ENCODE measurements around the gene SCAMP2. TPM values are rescaled to one million over a fixed set of nuclear protein-coding genes. Genes with fewer than 3 reads are reported as not detected.

SCAMP2 gene
- total RNA-seq, 4 donors from 2014 or later = 55.5 to 99.4 (median 63.7) TPM

GRCh38 chr15:74869372-74869725 lies 3.8 kb downstream of the SCAMP2 start:
- DNase-seq (ENCODE audit: low spot score) (no peak), ATAC-seq (ENCODE audit: low FRiP score) (no peak)
- TF ChIP-seq CTCF (IDR thresholded peaks at IDR 0.05) = no peak

- TF ChIP-seq CTCF (IDR thresholded peaks at IDR 0.05) = no peak
- ATAC-seq (ENCODE audit: low FRiP score) = no peak
These were observed 5.1 kb downstream of the SCAMP2 start for GRCh38 chr15:74868059-74868458.

GRCh38 chr15:74867466-74868038 lies 5.6 kb downstream of the SCAMP2 start:
- ATAC-seq (ENCODE audit: low FRiP score) (no peak), DNase-seq (ENCODE audit: low spot score) (no peak)
- no peak for TF ChIP-seq CTCF (IDR thresholded peaks at IDR 0.05)

More at GRCh38 chr15:74868059-74868458, 5.1 kb downstream of the SCAMP2 start:
- no peak for DNase-seq (ENCODE audit: low spot score)

- ATAC-seq (ENCODE audit: low FRiP score) (peak; percentile 45), DNase-seq (ENCODE audit: low spot score) (no peak)
- no peak for TF ChIP-seq CTCF (IDR thresholded peaks at IDR 0.05)
These were observed 7.1 kb downstream of the SCAMP2 start for GRCh38 chr15:74866090-74866489.

GRCh38 chr15:74865316-74865715 lies 7.8 kb downstream of the SCAMP2 start:
- TF ChIP-seq CTCF (IDR thresholded peaks at IDR 0.05) = no peak
- ATAC-seq (ENCODE audit: low FRiP score) (no peak), DNase-seq (ENCODE audit: low spot score) (no peak)

- ATAC-seq (ENCODE audit: low FRiP score) (no peak), DNase-seq (ENCODE audit: low spot score) (no peak)
These were observed 8.9 kb downstream of the SCAMP2 start for GRCh38 chr15:74864296-74864695.

More at GRCh38 chr15:74864296-74864695, 8.9 kb downstream of the SCAMP2 start:
- no peak for TF ChIP-seq CTCF (IDR thresholded peaks at IDR 0.05)

All from omental fat pad (tissue), 4 donors.